Thyroid gland (tissue), 4 donors: ENCODE measurements around the gene COPS7A. TPM values are rescaled to one million over a fixed set of nuclear protein-coding genes. Genes with fewer than 3 reads are reported as not detected.

Experiments
- DNase-seq, 2 donors: peaks; one replicate each; pipeline ENCODE4 v3.0.0-alpha.2; 2019
- H3K27ac ChIP-seq, 3 donors: fragments of 200-600 bp; sonication (generic); 1 replicate in 2 of 3; 2 replicates in 1 of 3; pipeline ENCODE4 v1.5.1; 2016 to 2019; ENCODE audit warnings: mild to moderate bottlenecking in 1 of 3, moderate library complexity in 1 of 3
- H3K27me3 ChIP-seq: fragments of 200-600 bp; sonication (generic); one replicate; pipeline ENCODE4 v1.5.1; 2019
- H3K36me3 ChIP-seq, 2 donors: fragments of 200-600 bp; sonication (generic); one replicate each; pipeline ENCODE4 v1.5.1; 2016 to 2019
- H3K4me1 ChIP-seq, 2 donors: fragments of 200-600 bp; sonication (generic); one replicate each; pipeline ENCODE4 v1.5.1; 2017 to 2019
- H3K4me3 ChIP-seq, 3 donors: fragments of 200-600 bp; sonication (generic); replicated peaks in 1 of 3; 1 replicate in 2 of 3; 2 replicates in 1 of 3; pipeline ENCODE4 v1.5.1; 2016; ENCODE audit warnings: mild to moderate bottlenecking in 1 of 3
- H3K9me3 ChIP-seq: fragments of 200-600 bp; sonication (generic); one replicate; pipeline ENCODE4 v1.5.1; 2017
- CTCF ChIP-seq, 6 experiments: fragments of 200-600 bp in 3 of 6; fragments of 450-650 bp in 3 of 6; sonication (generic) in 3 of 6; IDR thresholded peaks; one replicate each; pipeline ENCODE4 v1.5.1; 2016 to 2019; ENCODE audit warnings: antibody characterized with exemption in 6 of 6, mild to moderate bottlenecking in 2 of 6, inconsistent platforms in 1 of 6, moderate library complexity in 1 of 6
- POLR2A ChIP-seq, 2 donors: fragments of 450-650 bp; IDR thresholded peaks; one replicate each; pipeline ENCODE4 v1.6.1; 2017; ENCODE audit warnings: antibody characterized with exemption in 2 of 2, mild to moderate bottlenecking in 2 of 2, moderate library complexity in 1 of 2
- WGBS, 2 donors: methylation state at CpG; one replicate each; pipeline ENCODE4 v1.1.5; 2017; 5-methylcytosine and 5-hydroxymethylcytosine counted together
- intact Hi-C: fragments of 100-400 bp; cut with DNase I; formaldehyde crosslinking; loops from one replicate; pipeline ENCODE4 v1.15.1; 2023
- total RNA-seq, 4 donors: library from RNA; depleted of rRNA; stranded (reverse); fragments of >200 nt; gene quantifications; one replicate each; pipeline ENCODE4 v1.2.3, GENCODE V29; 2016

COPS7A gene
- total RNA-seq, 4 donors from 2014 or later: 44.5 to 86.7 (median 63.1) TPM

- no peak for DNase-seq
- no peak for TF ChIP-seq POLR2A (IDR thresholded peaks at IDR 0.05)
- no peak for TF ChIP-seq CTCF (IDR thresholded peaks at IDR 0.05)
- Histone ChIP-seq H3K4me1 (peaks cover 14 to 32% of the 10 kb centered on the region in 2 donors), H3K36me3 (peaks cover 9 to 11% of the 10 kb centered on the region in 2 donors), H3K9me3 (no peaks in the 10 kb centered on the region), H3K4me3 (no peak within 1 kb of the TSS), H3K27me3 (no peaks in the 10 kb centered on the region), H3K27ac (peak within 1 kb of the TSS in 1 of 3 donors; percentile 42)
- 70 to 79% methylated on average over 13 to 15 of the region's 15 CpGs for WGBS, 2 donors
- intact Hi-C loops: no loop called here
Measured at GRCh38 chr12:6772331-6772695, 48.5 kb downstream of the COPS7A start, which contains the start of gene LAG3. Gene LAG3, plus strand, starts transcription at chr12:6772520. Its CDS starts 333 bp downstream, at chr12:6772853.

- no peaks in the 10 kb centered on the region for H3K9me3 ChIP-seq
- H3K27ac ChIP-seq: no peak overlapping the region
- intact Hi-C loops: no loop called here
- H3K27me3 ChIP-seq: no peaks in the 10 kb centered on the region
- 70 to 78% methylated on average over 19 to 21 of the region's 21 CpGs for WGBS, 2 donors
- H3K4me1 ChIP-seq: peaks cover 10 to 29% of the 10 kb centered on the region in 2 donors
- no peak for DNase-seq
- peaks cover 9 to 11% of the 10 kb centered on the region in 2 donors for H3K36me3 ChIP-seq
- H3K4me3 ChIP-seq: no peak overlapping the region
- TF ChIP-seq CTCF (IDR thresholded peaks at IDR 0.05) (no peak), POLR2A (IDR thresholded peaks at IDR 0.05) (no peak)
Measured at GRCh38 chr12:6772726-6773589, 49.1 kb downstream of the COPS7A start.

DNA sequence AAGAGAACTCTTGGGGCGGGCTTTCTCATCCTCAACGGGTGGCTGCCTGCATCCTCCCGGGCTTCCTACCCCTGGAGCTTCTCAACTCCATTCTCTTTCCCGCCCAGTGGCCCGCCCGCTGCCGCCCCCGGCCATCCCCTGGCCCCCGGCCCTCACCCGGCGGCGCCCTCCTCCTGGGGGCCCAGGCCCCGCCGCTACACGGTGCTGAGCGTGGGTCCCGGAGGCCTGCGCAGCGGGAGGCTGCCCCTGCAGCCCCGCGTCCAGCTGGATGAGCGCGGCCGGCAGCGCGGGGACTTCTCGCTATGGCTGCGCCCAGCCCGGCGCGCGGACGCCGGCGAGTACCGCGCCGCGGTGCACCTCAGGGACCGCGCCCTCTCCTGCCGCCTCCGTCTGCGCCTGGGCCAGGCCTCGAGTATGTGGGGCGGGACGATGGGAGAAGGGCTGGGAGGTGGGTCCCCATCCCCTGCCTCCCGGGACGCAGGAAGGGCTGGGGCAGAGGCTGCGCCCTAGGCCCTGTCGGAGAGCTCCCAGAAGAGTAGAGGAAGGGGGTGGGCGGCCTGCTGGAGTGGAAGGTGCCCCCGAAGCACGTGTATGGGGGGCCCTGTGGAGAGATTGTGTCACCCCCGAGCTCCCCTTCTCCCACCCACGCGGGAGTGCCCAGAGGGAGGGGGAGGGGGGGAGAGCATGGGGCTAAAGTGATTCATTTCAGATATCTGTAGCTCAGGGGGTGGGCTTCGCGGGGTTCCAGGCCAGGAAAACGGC lies 49.9 kb downstream of the COPS7A start:
- WGBS, 2 donors: 45 to 53% methylated on average over 28 to 52 of the region's 60 CpGs
- H3K36me3 ChIP-seq: peaks cover 9 to 11% of the 10 kb centered on the region in 2 donors
- H3K4me1 ChIP-seq: peaks cover 9 to 27% of the 10 kb centered on the region in 2 donors
- intact Hi-C loops: no loop called here
- H3K27me3 ChIP-seq: no peaks in the 10 kb centered on the region
- TF ChIP-seq CTCF (IDR thresholded peaks at IDR 0.05) (no peak), POLR2A (IDR thresholded peaks at IDR 0.05) (no peak)
- no peak overlapping the region for H3K4me3 ChIP-seq
- no peaks in the 10 kb centered on the region for H3K9me3 ChIP-seq
- DNase-seq: no peak
- no peak overlapping the region for H3K27ac ChIP-seq

- WGBS, 2 donors: 88 to 92% methylated on average over 15 of the region's 15 CpGs
- Histone ChIP-seq H3K27me3 (no peaks in the 10 kb centered on the region), H3K9me3 (no peaks in the 10 kb centered on the region), H3K4me3 (no peak overlapping the region), H3K27ac (no peak overlapping the region), H3K36me3 (peaks cover 9% of the 10 kb centered on the region in 2 donors), H3K4me1 (peaks cover 7 to 20% of the 10 kb centered on the region in 2 donors)
- no peak for TF ChIP-seq POLR2A (IDR thresholded peaks at IDR 0.05)
- DNase-seq: no peak
- intact Hi-C loops: loop anchor here (5.0 kb wide), 1 partner anchor 157 kb away; no protein-coding TSS in a partner anchor
Measured at GRCh38 chr12:6774499-6775062, 50.7 kb downstream of the COPS7A start.
